Measurements from ENCODE around the gene MADCAM1.
A peak's percentile ranks its signal among the peaks of the same experiment; 100 is the strongest.

Gene MADCAM1

DNA sequence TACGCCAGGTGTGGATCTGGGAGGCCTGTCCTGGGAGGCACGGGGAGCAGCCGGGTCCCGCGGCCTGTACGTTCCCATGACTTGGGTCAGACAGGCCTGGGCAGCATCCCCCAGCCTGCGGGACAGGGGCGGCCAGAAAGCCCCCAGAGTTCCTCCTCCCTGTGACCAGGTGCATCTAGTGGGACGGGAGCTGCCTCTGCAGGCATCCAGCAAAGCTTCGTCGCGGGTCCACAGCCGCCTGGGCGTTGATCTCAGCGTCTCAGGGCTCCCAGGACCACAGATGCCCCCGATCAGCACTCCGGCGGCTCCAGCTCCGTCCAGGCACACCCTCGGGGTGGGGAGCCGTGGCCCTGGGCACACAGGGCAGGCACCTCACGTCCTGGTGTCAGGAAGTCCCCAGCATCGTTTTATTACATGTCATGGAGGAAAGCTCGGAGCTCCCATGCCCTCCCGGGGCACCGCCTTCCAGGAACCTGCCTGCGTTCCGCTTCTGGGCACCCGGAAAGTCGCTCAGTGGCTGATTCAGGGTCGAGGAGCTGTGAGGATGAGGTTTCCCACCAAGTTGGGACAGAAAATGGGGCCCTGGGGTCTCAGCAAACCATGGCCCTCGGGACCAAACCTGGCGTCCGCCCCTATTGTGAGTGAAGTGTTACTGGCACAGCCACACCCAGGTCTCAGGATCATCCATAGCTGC is 46.0 kb downstream of the MADCAM1 start:
- Histone ChIP-seq H3K27ac (ENCODE audit: insufficient read depth in 1 of 2, low read depth in 1 of 2, low read length in 2 of 2, poor library complexity in 1 of 2, severe bottlenecking in 2 of 2) (no peak overlapping the region), H3K4me1 (ENCODE audit: control extremely low read depth in 1 of 4, control insufficient read depth in 4 of 4, insufficient read depth in 4 of 4, low read length in 3 of 4) (peaks cover 0 to 4% (median 2%) of the 10 kb centered on the region in 4 experiments), H3K27me3 (replicated peaks in 2 of 5; ENCODE audit: control insufficient read depth in 4 of 5, insufficient read depth in 5 of 5, low read length in 4 of 5) (peaks cover 0 to 10% (median 0%) of the 10 kb centered on the region in 5 experiments), H3K9me3 (ENCODE audit: control extremely low read depth in 1 of 5, control insufficient read depth in 4 of 5, insufficient read depth in 2 of 5, low read depth in 1 of 5, low read length in 4 of 5) (no peaks in the 10 kb centered on the region), H3K4me3 (ENCODE audit: control insufficient read depth in 1 of 7, extremely low read depth in 1 of 7, insufficient read depth in 4 of 7, low read depth in 2 of 7, low read length in 6 of 7) (no peak overlapping the region), H3K36me3 (ENCODE audit: control insufficient read depth in 4 of 4, insufficient read depth in 4 of 4, low read length in 3 of 4) (peaks cover 7 to 36% (median 26%) of the 10 kb centered on the region in 4 experiments)
- 92% methylated on average over 34 of the region's 34 CpGs for WGBS (ENCODE audit: insufficient coverage)
- DNase-seq: no peak
- CTCF ChIA-PET: interaction anchor here (1.2 kb wide), 1 partner anchor 9 kb away, joined by 6 read pairs; no protein-coding TSS in a partner anchor
- POLR2A ChIA-PET: no interaction called here

DNA sequence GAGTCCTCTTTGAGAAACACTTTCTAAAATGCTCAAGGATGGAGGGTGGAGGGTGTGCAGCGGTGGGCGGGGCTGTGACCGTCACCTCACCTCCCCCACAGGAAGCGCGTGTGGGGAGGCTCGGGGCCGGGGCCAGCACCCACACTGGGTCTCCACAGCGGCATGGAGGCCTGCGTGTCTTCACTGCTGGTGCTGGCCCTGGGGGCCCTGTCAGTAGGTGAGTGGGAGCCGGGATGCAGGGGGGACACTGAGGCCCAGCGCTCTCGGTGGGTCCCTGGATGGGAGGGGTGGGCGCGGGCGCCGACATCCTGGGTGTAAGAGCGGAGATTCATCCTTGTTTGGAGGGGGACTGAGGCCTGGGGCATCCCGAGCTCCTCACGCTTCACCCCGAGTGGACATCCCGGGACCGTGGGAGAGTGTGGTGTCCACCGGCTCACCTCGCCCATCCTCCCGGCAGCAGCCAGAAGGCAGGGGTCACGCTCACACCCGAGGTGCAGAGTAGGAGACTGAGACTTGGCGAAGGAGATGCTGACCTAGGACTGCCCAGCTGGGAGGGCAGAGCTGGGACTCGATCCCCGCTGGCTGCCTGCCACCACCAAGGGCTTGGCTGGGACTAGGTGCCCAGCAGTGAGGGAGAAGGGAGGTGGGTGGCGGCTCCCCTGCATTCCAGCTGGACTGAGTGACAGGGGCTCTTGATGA is 47.8 kb downstream of the MADCAM1 start, which contains the start of gene GZMM:
Gene GZMM, plus strand, starts transcription at position 144 of the 699 bp plus-strand sequence. Its CDS starts 19 bp downstream, at position 163.
- ChIA-PET CTCF (no interaction called here), POLR2A (no interaction called here)
- H3K27ac ChIP-seq (ENCODE audit: insufficient read depth in 1 of 2, low read depth in 1 of 2, low read length in 2 of 2, poor library complexity in 1 of 2, severe bottlenecking in 2 of 2): no peak within 1 kb of the TSS
- H3K27me3 ChIP-seq (replicated peaks in 2 of 5; ENCODE audit: control insufficient read depth in 4 of 5, insufficient read depth in 5 of 5, low read length in 4 of 5): peaks cover 0 to 10% (median 0%) of the 10 kb centered on the region in 5 experiments
- WGBS (ENCODE audit: insufficient coverage): 88% methylated on average over 17 of the region's 31 CpGs
- no peak within 1 kb of the TSS for H3K4me3 ChIP-seq (ENCODE audit: control insufficient read depth in 1 of 7, extremely low read depth in 1 of 7, insufficient read depth in 4 of 7, low read depth in 2 of 7, low read length in 6 of 7)
- H3K36me3 ChIP-seq (ENCODE audit: control insufficient read depth in 4 of 4, insufficient read depth in 4 of 4, low read length in 3 of 4): peaks cover 3 to 22% (median 15%) of the 10 kb centered on the region in 4 experiments
- no peaks in the 10 kb centered on the region for H3K9me3 ChIP-seq (ENCODE audit: control extremely low read depth in 1 of 5, control insufficient read depth in 4 of 5, insufficient read depth in 2 of 5, low read depth in 1 of 5, low read length in 4 of 5)
- DNase-seq: peak in 2 of 3 donors; percentile 45 to 53
- peaks cover 0 to 4% (median 2%) of the 10 kb centered on the region in 4 experiments for H3K4me1 ChIP-seq (ENCODE audit: control extremely low read depth in 1 of 4, control insufficient read depth in 4 of 4, insufficient read depth in 4 of 4, low read length in 3 of 4)

GRCh38 chr19:547117-547516 is 50.8 kb downstream of the MADCAM1 start:
- DNase-seq: no peak
- Histone ChIP-seq H3K4me1 (ENCODE audit: control extremely low read depth in 1 of 4, control insufficient read depth in 4 of 4, insufficient read depth in 4 of 4, low read length in 3 of 4) (peaks cover 0 to 4% (median 2%) of the 10 kb centered on the region in 4 experiments), H3K4me3 (ENCODE audit: control insufficient read depth in 1 of 7, extremely low read depth in 1 of 7, insufficient read depth in 4 of 7, low read depth in 2 of 7, low read length in 6 of 7) (no peak overlapping the region), H3K36me3 (ENCODE audit: control insufficient read depth in 4 of 4, insufficient read depth in 4 of 4, low read length in 3 of 4) (peaks cover 3 to 7% (median 4%) of the 10 kb centered on the region in 4 experiments), H3K27me3 (replicated peaks in 2 of 5; ENCODE audit: control insufficient read depth in 4 of 5, insufficient read depth in 5 of 5, low read length in 4 of 5) (peaks cover 0 to 10% (median 0%) of the 10 kb centered on the region in 5 experiments), H3K27ac (ENCODE audit: insufficient read depth in 1 of 2, low read depth in 1 of 2, low read length in 2 of 2, poor library complexity in 1 of 2, severe bottlenecking in 2 of 2) (no peak overlapping the region), H3K9me3 (ENCODE audit: control extremely low read depth in 1 of 5, control insufficient read depth in 4 of 5, insufficient read depth in 2 of 5, low read depth in 1 of 5, low read length in 4 of 5) (no peaks in the 10 kb centered on the region)
- ChIA-PET POLR2A (no interaction called here), CTCF (interaction anchor here (1.0 kb wide), 1 partner anchor 9 kb away, joined by 3 read pairs; no protein-coding TSS in a partner anchor)
- WGBS (ENCODE audit: insufficient coverage): 91% methylated on average over 13 of the region's 15 CpGs

- Histone ChIP-seq H3K36me3 (ENCODE audit: control insufficient read depth in 4 of 4, insufficient read depth in 4 of 4, low read length in 3 of 4) (no peaks in the 10 kb centered on the region), H3K27me3 (replicated peaks in 2 of 5; ENCODE audit: control insufficient read depth in 4 of 5, insufficient read depth in 5 of 5, low read length in 4 of 5) (peaks cover 0 to 10% (median 0%) of the 10 kb centered on the region in 5 experiments), H3K4me1 (ENCODE audit: control extremely low read depth in 1 of 4, control insufficient read depth in 4 of 4, insufficient read depth in 4 of 4, low read length in 3 of 4) (peaks cover 0 to 4% (median 2%) of the 10 kb centered on the region in 4 experiments), H3K27ac (ENCODE audit: insufficient read depth in 1 of 2, low read depth in 1 of 2, low read length in 2 of 2, poor library complexity in 1 of 2, severe bottlenecking in 2 of 2) (no peak overlapping the region), H3K9me3 (ENCODE audit: control extremely low read depth in 1 of 5, control insufficient read depth in 4 of 5, insufficient read depth in 2 of 5, low read depth in 1 of 5, low read length in 4 of 5) (no peaks in the 10 kb centered on the region), H3K4me3 (ENCODE audit: control insufficient read depth in 1 of 7, extremely low read depth in 1 of 7, insufficient read depth in 4 of 7, low read depth in 2 of 7, low read length in 6 of 7) (no peak overlapping the region)
- CTCF ChIA-PET: interaction anchor here (1.0 kb wide), 1 partner anchor 8 kb away, joined by 3 read pairs; no protein-coding TSS in a partner anchor
- WGBS (ENCODE audit: insufficient coverage): 92% methylated on average over 19 of the region's 26 CpGs
- POLR2A ChIA-PET: no interaction called here
- DNase-seq: no peak
Observed at GRCh38 chr19:547836-548720, 51.8 kb downstream of the MADCAM1 start.

- Histone ChIP-seq H3K27ac (ENCODE audit: insufficient read depth in 1 of 2, low read depth in 1 of 2, low read length in 2 of 2, poor library complexity in 1 of 2, severe bottlenecking in 2 of 2) (no peak overlapping the region), H3K9me3 (ENCODE audit: control extremely low read depth in 1 of 5, control insufficient read depth in 4 of 5, insufficient read depth in 2 of 5, low read depth in 1 of 5, low read length in 4 of 5) (no peaks in the 10 kb centered on the region), H3K36me3 (ENCODE audit: control insufficient read depth in 4 of 4, insufficient read depth in 4 of 4, low read length in 3 of 4) (no peaks in the 10 kb centered on the region), H3K27me3 (replicated peaks in 2 of 5; ENCODE audit: control insufficient read depth in 4 of 5, insufficient read depth in 5 of 5, low read length in 4 of 5) (peaks cover 0 to 7% (median 0%) of the 10 kb centered on the region in 5 experiments), H3K4me3 (ENCODE audit: control insufficient read depth in 1 of 7, extremely low read depth in 1 of 7, insufficient read depth in 4 of 7, low read depth in 2 of 7, low read length in 6 of 7) (no peak overlapping the region), H3K4me1 (ENCODE audit: control extremely low read depth in 1 of 4, control insufficient read depth in 4 of 4, insufficient read depth in 4 of 4, low read length in 3 of 4) (no peaks in the 10 kb centered on the region)
- 84% methylated on average over 36 of the region's 52 CpGs for WGBS (ENCODE audit: insufficient coverage)
- CTCF ChIA-PET: no interaction called here
- POLR2A ChIA-PET: no interaction called here
- DNase-seq: no peak
Observed at GRCh38 chr19:548886-549830, 52.9 kb downstream of the MADCAM1 start.

DNA sequence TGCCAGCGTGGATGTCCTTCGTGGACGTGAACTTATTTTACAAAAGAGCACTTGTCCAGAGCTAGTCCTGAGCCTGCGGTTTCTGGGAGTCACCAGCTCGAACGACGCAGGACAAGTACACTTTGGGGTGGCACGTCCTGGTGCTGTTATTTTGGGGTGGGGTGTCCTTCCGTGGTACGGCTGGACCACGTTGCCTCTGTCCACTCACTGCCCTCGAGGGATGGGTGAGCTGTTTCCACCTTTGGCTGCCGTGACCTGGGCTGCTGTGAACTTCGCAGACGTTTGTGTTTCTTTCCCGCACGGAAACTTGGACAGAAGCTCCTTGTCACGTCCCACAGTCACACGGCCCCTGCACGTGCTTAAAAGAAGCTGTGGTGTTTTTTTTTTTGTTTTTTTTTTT is 58.5 kb downstream of the MADCAM1 start:
- 94% methylated on average over 11 of the region's 20 CpGs for WGBS (ENCODE audit: insufficient coverage)
- no peaks in the 10 kb centered on the region for H3K27me3 ChIP-seq (replicated peaks in 2 of 5; ENCODE audit: control insufficient read depth in 4 of 5, insufficient read depth in 5 of 5, low read length in 4 of 5)
- peaks cover 0 to 6% (median 0%) of the 10 kb centered on the region in 4 experiments for H3K4me1 ChIP-seq (ENCODE audit: control extremely low read depth in 1 of 4, control insufficient read depth in 4 of 4, insufficient read depth in 4 of 4, low read length in 3 of 4)
- H3K9me3 ChIP-seq (ENCODE audit: control extremely low read depth in 1 of 5, control insufficient read depth in 4 of 5, insufficient read depth in 2 of 5, low read depth in 1 of 5, low read length in 4 of 5): no peaks in the 10 kb centered on the region
- H3K4me3 ChIP-seq (ENCODE audit: control insufficient read depth in 1 of 7, extremely low read depth in 1 of 7, insufficient read depth in 4 of 7, low read depth in 2 of 7, low read length in 6 of 7): no peak overlapping the region
- CTCF ChIA-PET: no interaction called here
- no peaks in the 10 kb centered on the region for H3K36me3 ChIP-seq (ENCODE audit: control insufficient read depth in 4 of 4, insufficient read depth in 4 of 4, low read length in 3 of 4)
- H3K27ac ChIP-seq (ENCODE audit: insufficient read depth in 1 of 2, low read depth in 1 of 2, low read length in 2 of 2, poor library complexity in 1 of 2, severe bottlenecking in 2 of 2): no peak overlapping the region
- no peak for DNase-seq
- POLR2A ChIA-PET: no interaction called here
